HepG2 (cell line): Measurements from ENCODE around the gene PRELID2. TPM values are rescaled to one million over a fixed set of nuclear protein-coding genes. Genes with fewer than 3 reads are reported as not detected.
A peak's percentile ranks its signal among the peaks of the same experiment; 100 is the strongest.

Experiments used
- ATF3 ChIP-seq: sonication (generic); formaldehyde crosslinking; IDR thresholded peaks from 2 replicates; pipeline ENCODE4 v1.4.0; 2020; ENCODE audit warnings: missing genetic modification reagents
- CHCHD3 ChIP-seq: sonication (generic); formaldehyde crosslinking; IDR thresholded peaks from 2 replicates; pipeline ENCODE4 v1.8.0; 2022; ENCODE audit warnings: mild to moderate bottlenecking, missing genetic modification reagents, moderate library complexity
- CHD4 ChIP-seq: fragments of 200-600 bp; sonication (generic); IDR thresholded peaks from 2 replicates; pipeline ENCODE4 v1.7.0; 2017; ENCODE audit warnings: mild to moderate bottlenecking, low read length, borderline replicate concordance
- GRHL1 ChIP-seq: sonication (generic); formaldehyde crosslinking; conservative IDR thresholded peaks from 2 replicates; pipeline ENCODE4 v1.8.0; 2022; ENCODE audit warnings: missing genetic modification reagents
- JARID2 ChIP-seq: sonication (generic); formaldehyde crosslinking; IDR thresholded peaks from 2 replicates; pipeline ENCODE4 v1.8.1; 2023; ENCODE audit warnings: missing genetic modification reagents, inconsistent platforms; ENCODE audit not compliant: insufficient replicate concordance
- KLF12 ChIP-seq: sonication (generic); formaldehyde crosslinking; IDR thresholded peaks from 2 replicates; pipeline ENCODE4 v1.4.0; 2020; ENCODE audit warnings: missing genetic modification reagents, borderline replicate concordance
- PITX1 ChIP-seq: sonication (generic); formaldehyde crosslinking; IDR thresholded peaks from 2 replicates; pipeline ENCODE4 v1.5.1; 2020; ENCODE audit warnings: mild to moderate bottlenecking, missing genetic modification reagents
- RNF2 ChIP-seq: fragments of 450-650 bp; conservative IDR thresholded peaks from 2 replicates; pipeline ENCODE4 v1.6.1; 2016; ENCODE audit warnings: low read depth
- ZBTB40 ChIP-seq, 2 experiments: fragments of 450-650 bp in 1 of 2; sonication (generic) in 1 of 2; formaldehyde crosslinking in 1 of 2; IDR thresholded peaks; 2 replicates each; pipeline versions ENCODE4 v1.6.1 to v1.8.0; 2016 to 2022; ENCODE audit warnings: antibody characterized with exemption in 1 of 2, mild to moderate bottlenecking in 1 of 2, missing genetic modification reagents in 1 of 2
- ZFP36 ChIP-seq: fragments of 150-350 bp; IDR thresholded peaks from 2 replicates; pipeline ENCODE4 v1.6.1; 2018; ENCODE audit warnings: borderline replicate concordance, low read length, low read depth; ENCODE audit not compliant: partially characterized antibody
- ZMYM3 ChIP-seq: sonication (generic); formaldehyde crosslinking; IDR thresholded peaks from 2 replicates; pipeline ENCODE4 v1.5.1; 2020; ENCODE audit warnings: mild to moderate bottlenecking, missing genetic modification reagents
- ZNF282 ChIP-seq: fragments of 450-650 bp; IDR thresholded peaks from 2 replicates; pipeline ENCODE4 v1.6.1; 2018; ENCODE audit not compliant: partially characterized antibody
- ZNF350 ChIP-seq: sonication (generic); formaldehyde crosslinking; IDR thresholded peaks from 2 replicates; pipeline ENCODE4 v1.4.0; 2020; ENCODE audit warnings: mild to moderate bottlenecking, low read depth, missing genetic modification reagents, borderline replicate concordance
- polyA plus RNA-seq, 8 experiments: library from polyadenylated mRNA; depleted of rRNA in 3 of 8; stranded (reverse) in 7 of 8; unstranded in 1 of 8; fragments of >200 nt; fragmentation: Illumina TruSeq in 4 of 8; extraction: Trizol in 4 of 8; gene quantifications; 2 replicates each; pipeline versions ENCODE4 v1.2.1 to v1.2.3, GENCODE V29; 2011 to 2016; ENCODE audit warnings: low read depth in 4 of 8, missing spikeins in 1 of 8, mixed read lengths in 1 of 8; ENCODE audit not compliant: insufficient read depth in 1 of 8
- total RNA-seq, 5 experiments: library from RNA; depleted of rRNA; stranded (reverse); fragments of >200 nt; fragmentation: Illumina TruSeq; extraction: Trizol; gene quantifications; 2 replicates each; pipeline ENCODE4 v1.2.3, GENCODE V29; 2016; ENCODE audit warnings: low read depth in 1 of 5
- TF ChIP-seq, protein P1 (sequence below): sonication (generic); formaldehyde crosslinking; IDR thresholded peaks from 2 replicates; pipeline ENCODE4 v1.8.1; 2023; ENCODE audit warnings: missing genetic modification reagents, inconsistent platforms, borderline replicate concordance

PRELID2 gene
- total and polyA plus RNA-seq, 2 of the 13 experiments (the other 11 are each of a cell fraction or from before 2014, with no cell fraction given) = 10.0 to 22.9 TPM

- TF ChIP-seq ZBTB40 (IDR thresholded peaks at IDR 0.05) (peak; percentile 99), ZBTB40 (CRISPR knock-in tag; IDR thresholded peaks at IDR 0.05) (peak; percentile 100), ZMYM3 (CRISPR knock-in tag) (no peak; the same call in 1 of the 2 replicates), CHCHD3 (no peak), ATF3 (CRISPR knock-in tag) (no peak), CHD4 (peak; percentile 20; the same call in 1 of the 2 replicates), KLF12 (CRISPR knock-in tag) (peak; percentile 99), RNF2 (peak; percentile 84), ZFP36 (no peak), JARID2 (CRISPR knock-in tag) (no peak), PITX1 (CRISPR knock-in tag) (no peak), GRHL1 (CRISPR knock-in tag) (no peak), ZNF350 (no peak), ZNF282 (no peak)
- TF ChIP-seq, protein P1, sequence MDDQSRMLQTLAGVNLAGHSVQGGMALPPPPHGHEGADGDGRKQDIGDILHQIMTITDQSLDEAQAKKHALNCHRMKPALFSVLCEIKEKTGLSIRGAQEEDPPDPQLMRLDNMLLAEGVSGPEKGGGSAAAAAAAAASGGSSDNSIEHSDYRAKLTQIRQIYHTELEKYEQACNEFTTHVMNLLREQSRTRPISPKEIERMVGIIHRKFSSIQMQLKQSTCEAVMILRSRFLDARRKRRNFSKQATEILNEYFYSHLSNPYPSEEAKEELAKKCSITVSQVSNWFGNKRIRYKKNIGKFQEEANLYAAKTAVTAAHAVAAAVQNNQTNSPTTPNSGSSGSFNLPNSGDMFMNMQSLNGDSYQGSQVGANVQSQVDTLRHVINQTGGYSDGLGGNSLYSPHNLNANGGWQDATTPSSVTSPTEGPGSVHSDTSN (CRISPR knock-in tag) = no peak
These were observed at the start of gene PRELID2 (continued) for GRCh38 chr5:145834917-145835847.
